GM12878 (cell line): ENCODE measurements around the gene VWA5B2. TPM values are rescaled to one million over a fixed set of nuclear protein-coding genes. Genes with fewer than 3 reads are reported as not detected.
A peak's percentile ranks its signal among the peaks of the same experiment; 100 is the strongest.

Source experiments
- ATF7 ChIP-seq: fragments of 450-650 bp; IDR thresholded peaks from 2 replicates; pipeline ENCODE4 v1.6.1; 2016; ENCODE audit warnings: low read depth, mild to moderate bottlenecking
- CHD2 ChIP-seq: IDR thresholded peaks from 2 replicates; pipeline ENCODE4 v1.6.1; 2011; ENCODE audit warnings: low read depth, low read length, improper control_type of control experiment, borderline replicate concordance
- ESRRA ChIP-seq: IDR thresholded peaks from 2 replicates; pipeline ENCODE4 v1.6.1; 2012; ENCODE audit warnings: mild to moderate bottlenecking, low read length, improper control_type of control experiment
- GATAD2B ChIP-seq: fragments of 450-650 bp; conservative IDR thresholded peaks from 2 replicates; pipeline ENCODE4 v1.6.1; 2017; ENCODE audit warnings: low read depth, mild to moderate bottlenecking, moderate library complexity
- IRF4 ChIP-seq: IDR thresholded peaks from 2 replicates; pipeline ENCODE4 v1.6.1; 2011; ENCODE audit warnings: low read depth, low read length
- MXI1 ChIP-seq: fragments of 150-350 bp; IDR thresholded peaks from 2 replicates; pipeline ENCODE4 v1.6.1; 2011; ENCODE audit warnings: low read depth, mild to moderate bottlenecking, inconsistent platforms, low read length, improper control_type of control experiment
- NBN ChIP-seq: fragments of 450-650 bp; IDR thresholded peaks from 2 replicates; pipeline ENCODE4 v1.6.1; 2016
- NFIC ChIP-seq: IDR thresholded peaks from 2 replicates; pipeline ENCODE4 v1.6.1; 2012; ENCODE audit warnings: low read depth, mild to moderate bottlenecking, inconsistent platforms, low read length, moderate library complexity
- POLR2AphosphoS5 ChIP-seq: IDR thresholded peaks from 2 replicates; pipeline ENCODE4 v1.6.1; 2011; ENCODE audit warnings: mild to moderate bottlenecking, low read length, inconsistent platforms
- RB1 ChIP-seq: fragments of 450-650 bp; formaldehyde crosslinking; IDR thresholded peaks from 2 replicates; pipeline ENCODE4 v1.6.1; 2017; ENCODE audit warnings: mild to moderate bottlenecking, borderline replicate concordance
- SMAD1 ChIP-seq: fragments of 450-650 bp; IDR thresholded peaks from 2 replicates; pipeline ENCODE4 v1.6.1; 2018; ENCODE audit warnings: mild to moderate bottlenecking, low read depth; ENCODE audit not compliant: partially characterized antibody
- SMARCA5 ChIP-seq: fragments of 450-650 bp; IDR thresholded peaks from 2 replicates; pipeline ENCODE4 v1.6.1; 2017; ENCODE audit warnings: mild to moderate bottlenecking
- SRF ChIP-seq, 2 experiments: IDR thresholded peaks; 2 replicates each; pipeline ENCODE4 v1.6.1; 2011; ENCODE audit warnings: low read depth in 2 of 2, low read length in 2 of 2, mild to moderate bottlenecking in 1 of 2, moderate library complexity in 1 of 2
- TCF7 ChIP-seq: IDR thresholded peaks from 2 replicates; pipeline ENCODE4 v1.6.1; 2014; ENCODE audit warnings: antibody characterized with exemption, borderline replicate concordance
- YBX1 ChIP-seq: fragments of 450-650 bp; IDR thresholded peaks from 2 replicates; pipeline ENCODE4 v1.6.1; 2016; ENCODE audit warnings: antibody characterized with exemption
- YY1 ChIP-seq: IDR thresholded peaks from 2 replicates; pipeline ENCODE4 v1.6.1; 2011; ENCODE audit warnings: low read depth, mild to moderate bottlenecking, low read length
- polyA plus RNA-seq, 11 experiments: library from polyadenylated mRNA; depleted of rRNA in 4 of 11; unstranded in 6 of 11; stranded (reverse) in 5 of 11; fragments of >200 nt; fragmentation: Nextera tagmentation in 4 of 11; fragmentation: Illumina TruSeq in 1 of 11; extraction: Ambion mirVana in 4 of 11; extraction: Trizol in 1 of 11; gene quantifications; 1 replicate in 1 of 11; 2 replicates in 10 of 11; pipeline versions ENCODE4 v1.2.1 to v1.2.3, GENCODE V29; 2011 to 2016; ENCODE audit warnings: inconsistent platforms in 2 of 11, missing spikeins in 2 of 11, low read depth in 1 of 11
- total RNA-seq, 4 experiments: library from RNA; depleted of rRNA in 3 of 4; stranded (reverse); fragments of >200 nt in 3 of 4; fragmentation: Illumina TruSeq in 1 of 4; extraction: Trizol in 1 of 4; gene quantifications; 2 replicates each; pipeline versions ENCODE4 v1.2.1 to v1.2.3, GENCODE V29; 2013 to 2021
- TF ChIP-seq, protein P1 (sequence below): fragments of 450-650 bp; IDR thresholded peaks from 2 replicates; pipeline ENCODE4 v1.6.1; 2017; ENCODE audit warnings: antibody characterized with exemption, mild to moderate bottlenecking, moderate library complexity
- TF ChIP-seq, protein P2 (sequence below): fragments of 450-650 bp; IDR thresholded peaks from 2 replicates; pipeline ENCODE4 v1.6.1; 2017; ENCODE audit warnings: low read depth, mild to moderate bottlenecking, moderate library complexity
- TF ChIP-seq, protein P3 (sequence below): fragments of 450-650 bp; conservative IDR thresholded peaks from 2 replicates; pipeline ENCODE4 v1.6.1; 2017; ENCODE audit warnings: mild to moderate bottlenecking, moderate library complexity
- TF ChIP-seq, protein P4 (sequence below): fragments of 150-350 bp; IDR thresholded peaks from 2 replicates; pipeline ENCODE4 v1.6.1; 2014; ENCODE audit warnings: mild to moderate bottlenecking, low read depth, low read length

VWA5B2 gene
- total and polyA plus RNA-seq, 10 of the 15 experiments (the other 5 are each of a cell fraction or from before 2014, with no cell fraction given): 0.03 to 0.09 TPM; not detected in 8

DNA sequence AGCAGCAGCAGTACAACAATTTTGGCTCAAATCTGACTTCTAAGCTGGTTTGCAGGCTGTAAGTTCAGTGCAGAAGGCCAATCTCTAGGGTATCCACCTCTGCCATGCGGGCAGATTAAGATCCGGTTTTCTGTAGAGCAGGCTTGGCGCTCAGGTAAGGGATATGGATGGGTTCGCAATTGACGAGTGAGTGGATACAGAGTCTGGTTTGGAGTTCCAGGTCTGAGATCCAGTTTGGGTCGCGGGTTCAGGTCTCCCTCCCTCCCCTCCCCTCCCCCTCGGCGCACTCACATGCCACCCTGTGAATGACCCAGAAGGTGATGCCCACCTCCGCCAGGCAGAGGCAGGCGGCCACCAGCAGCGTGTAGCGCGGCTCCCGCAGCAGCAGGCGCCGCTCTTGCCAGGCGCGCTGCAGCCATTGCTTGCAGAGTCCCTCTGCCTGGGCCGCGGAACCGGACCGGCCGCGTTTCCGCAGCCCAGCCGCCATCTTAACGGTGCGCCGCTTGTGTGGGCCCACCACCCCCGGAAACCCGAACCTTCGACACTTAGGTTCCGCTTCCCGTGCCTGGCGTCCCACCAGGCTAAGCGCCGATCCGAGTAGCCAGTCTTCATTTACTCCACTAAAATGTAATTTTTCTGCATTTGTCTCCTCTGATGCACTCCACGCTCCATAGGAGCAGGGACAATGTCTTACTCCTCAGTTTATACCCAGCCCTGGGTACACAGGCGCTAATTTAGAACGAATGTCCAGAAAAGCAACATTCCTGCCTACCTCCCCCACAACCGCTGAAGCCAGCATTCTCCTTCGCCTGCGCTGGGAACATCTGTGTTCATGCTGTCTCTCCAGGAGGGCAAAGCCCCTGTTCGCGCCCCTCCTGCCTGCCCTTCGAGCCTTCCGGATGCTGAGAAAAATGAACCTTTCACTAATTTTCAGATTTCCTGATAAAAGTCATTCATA is 19.3 kb downstream of the VWA5B2 start, which contains the start of gene ALG3 (continued):
- TF ChIP-seq, protein P1, sequence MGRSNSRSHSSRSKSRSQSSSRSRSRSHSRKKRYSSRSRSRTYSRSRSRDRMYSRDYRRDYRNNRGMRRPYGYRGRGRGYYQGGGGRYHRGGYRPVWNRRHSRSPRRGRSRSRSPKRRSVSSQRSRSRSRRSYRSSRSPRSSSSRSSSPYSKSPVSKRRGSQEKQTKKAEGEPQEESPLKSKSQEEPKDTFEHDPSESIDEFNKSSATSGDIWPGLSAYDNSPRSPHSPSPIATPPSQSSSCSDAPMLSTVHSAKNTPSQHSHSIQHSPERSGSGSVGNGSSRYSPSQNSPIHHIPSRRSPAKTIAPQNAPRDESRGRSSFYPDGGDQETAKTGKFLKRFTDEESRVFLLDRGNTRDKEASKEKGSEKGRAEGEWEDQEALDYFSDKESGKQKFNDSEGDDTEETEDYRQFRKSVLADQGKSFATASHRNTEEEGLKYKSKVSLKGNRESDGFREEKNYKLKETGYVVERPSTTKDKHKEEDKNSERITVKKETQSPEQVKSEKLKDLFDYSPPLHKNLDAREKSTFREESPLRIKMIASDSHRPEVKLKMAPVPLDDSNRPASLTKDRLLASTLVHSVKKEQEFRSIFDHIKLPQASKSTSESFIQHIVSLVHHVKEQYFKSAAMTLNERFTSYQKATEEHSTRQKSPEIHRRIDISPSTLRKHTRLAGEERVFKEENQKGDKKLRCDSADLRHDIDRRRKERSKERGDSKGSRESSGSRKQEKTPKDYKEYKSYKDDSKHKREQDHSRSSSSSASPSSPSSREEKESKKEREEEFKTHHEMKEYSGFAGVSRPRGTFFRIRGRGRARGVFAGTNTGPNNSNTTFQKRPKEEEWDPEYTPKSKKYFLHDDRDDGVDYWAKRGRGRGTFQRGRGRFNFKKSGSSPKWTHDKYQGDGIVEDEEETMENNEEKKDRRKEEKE: no peak
- TF ChIP-seq SMARCA5: peak; percentile 43; the same call in 1 of the 2 replicates
- TF ChIP-seq IRF4: no peak
- peak; percentile 70; the same call in 1 of the 2 replicates for TF ChIP-seq ESRRA
- TF ChIP-seq YBX1: no peak
- TF ChIP-seq NBN: 0 out of 2 replicates have a peak, but pooled peaks have one; percentile 13
- TF ChIP-seq CHD2: peak; percentile 73
- no peak for TF ChIP-seq SMAD1
- peak; percentile 99 for TF ChIP-seq YY1
- TF ChIP-seq POLR2AphosphoS5: peak; percentile 84
- TF ChIP-seq, protein P2, sequence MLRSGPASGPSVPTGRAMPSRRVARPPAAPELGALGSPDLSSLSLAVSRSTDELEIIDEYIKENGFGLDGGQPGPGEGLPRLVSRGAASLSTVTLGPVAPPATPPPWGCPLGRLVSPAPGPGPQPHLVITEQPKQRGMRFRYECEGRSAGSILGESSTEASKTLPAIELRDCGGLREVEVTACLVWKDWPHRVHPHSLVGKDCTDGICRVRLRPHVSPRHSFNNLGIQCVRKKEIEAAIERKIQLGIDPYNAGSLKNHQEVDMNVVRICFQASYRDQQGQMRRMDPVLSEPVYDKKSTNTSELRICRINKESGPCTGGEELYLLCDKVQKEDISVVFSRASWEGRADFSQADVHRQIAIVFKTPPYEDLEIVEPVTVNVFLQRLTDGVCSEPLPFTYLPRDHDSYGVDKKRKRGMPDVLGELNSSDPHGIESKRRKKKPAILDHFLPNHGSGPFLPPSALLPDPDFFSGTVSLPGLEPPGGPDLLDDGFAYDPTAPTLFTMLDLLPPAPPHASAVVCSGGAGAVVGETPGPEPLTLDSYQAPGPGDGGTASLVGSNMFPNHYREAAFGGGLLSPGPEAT: peak; percentile 90
- TF ChIP-seq TCF7: no peak
- TF ChIP-seq, protein P3, sequence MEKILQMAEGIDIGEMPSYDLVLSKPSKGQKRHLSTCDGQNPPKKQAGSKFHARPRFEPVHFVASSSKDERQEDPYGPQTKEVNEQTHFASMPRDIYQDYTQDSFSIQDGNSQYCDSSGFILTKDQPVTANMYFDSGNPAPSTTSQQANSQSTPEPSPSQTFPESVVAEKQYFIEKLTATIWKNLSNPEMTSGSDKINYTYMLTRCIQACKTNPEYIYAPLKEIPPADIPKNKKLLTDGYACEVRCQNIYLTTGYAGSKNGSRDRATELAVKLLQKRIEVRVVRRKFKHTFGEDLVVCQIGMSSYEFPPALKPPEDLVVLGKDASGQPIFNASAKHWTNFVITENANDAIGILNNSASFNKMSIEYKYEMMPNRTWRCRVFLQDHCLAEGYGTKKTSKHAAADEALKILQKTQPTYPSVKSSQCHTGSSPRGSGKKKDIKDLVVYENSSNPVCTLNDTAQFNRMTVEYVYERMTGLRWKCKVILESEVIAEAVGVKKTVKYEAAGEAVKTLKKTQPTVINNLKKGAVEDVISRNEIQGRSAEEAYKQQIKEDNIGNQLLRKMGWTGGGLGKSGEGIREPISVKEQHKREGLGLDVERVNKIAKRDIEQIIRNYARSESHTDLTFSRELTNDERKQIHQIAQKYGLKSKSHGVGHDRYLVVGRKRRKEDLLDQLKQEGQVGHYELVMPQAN: peak; percentile 97
- peak; percentile 79 for TF ChIP-seq MXI1
- TF ChIP-seq, protein P4, sequence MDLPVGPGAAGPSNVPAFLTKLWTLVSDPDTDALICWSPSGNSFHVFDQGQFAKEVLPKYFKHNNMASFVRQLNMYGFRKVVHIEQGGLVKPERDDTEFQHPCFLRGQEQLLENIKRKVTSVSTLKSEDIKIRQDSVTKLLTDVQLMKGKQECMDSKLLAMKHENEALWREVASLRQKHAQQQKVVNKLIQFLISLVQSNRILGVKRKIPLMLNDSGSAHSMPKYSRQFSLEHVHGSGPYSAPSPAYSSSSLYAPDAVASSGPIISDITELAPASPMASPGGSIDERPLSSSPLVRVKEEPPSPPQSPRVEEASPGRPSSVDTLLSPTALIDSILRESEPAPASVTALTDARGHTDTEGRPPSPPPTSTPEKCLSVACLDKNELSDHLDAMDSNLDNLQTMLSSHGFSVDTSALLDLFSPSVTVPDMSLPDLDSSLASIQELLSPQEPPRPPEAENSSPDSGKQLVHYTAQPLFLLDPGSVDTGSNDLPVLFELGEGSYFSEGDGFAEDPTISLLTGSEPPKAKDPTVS: no peak
- peak in 1 of 2 experiments; percentile 83; a peak in 2 of 4 replicates for TF ChIP-seq SRF (IDR thresholded peaks at IDR 0.05; ENCODE audit: low read depth in 2 of 2, low read length in 2 of 2)
- TF ChIP-seq RB1: peak; percentile 72; the same call in 1 of the 2 replicates
- no peak for TF ChIP-seq ATF7
- TF ChIP-seq NFIC: 0 out of 2 replicates have a peak, but pooled peaks have one; percentile 33
- peak; percentile 67 for TF ChIP-seq GATAD2B
